IPS DF 6.9 (cell line): ENCODE measurements around the gene ZBTB42.

ENCODE experiments used
- DNase-seq: peaks from one replicate; pipeline ENCODE4 v3.0.0-alpha.2; 2013; ENCODE audit warnings: low read depth, low spot score
- H3K27ac ChIP-seq: one replicate; pipeline ENCODE4 v1.5.1; 2013; ENCODE audit warnings: low read length, control low read depth
- H3K27me3 ChIP-seq: 2 replicates; pipeline ENCODE4 v1.6.1; 2013; ENCODE audit warnings: mild to moderate bottlenecking, low read length; ENCODE audit not compliant: control insufficient read depth, insufficient read depth
- H3K36me3 ChIP-seq: 2 replicates; pipeline ENCODE4 v1.6.1; 2013; ENCODE audit warnings: low read length; ENCODE audit not compliant: control insufficient read depth, insufficient read depth
- H3K4me1 ChIP-seq: 2 replicates; pipeline ENCODE4 v1.6.1; 2013; ENCODE audit warnings: low read length; ENCODE audit not compliant: control insufficient read depth, insufficient read depth
- H3K4me3 ChIP-seq: 2 replicates; pipeline ENCODE4 v1.5.1; 2013; ENCODE audit warnings: mild to moderate bottlenecking, low read length
- H3K9me3 ChIP-seq: 2 replicates; pipeline ENCODE4 v1.6.1; 2013; ENCODE audit warnings: low read length, inconsistent platforms; ENCODE audit not compliant: control insufficient read depth, insufficient read depth
- WGBS: extraction: QIAGEN DNeasy Blood & Tissue Kit; methylation state at CpG from one replicate; pipeline ENCODE4 v1.1.7; 2013; ENCODE audit warnings: mixed read lengths, missing lambda C conversion rate; ENCODE audit not compliant: insufficient read length, insufficient coverage; 5-methylcytosine and 5-hydroxymethylcytosine counted together

The ZBTB42 gene

DNA sequence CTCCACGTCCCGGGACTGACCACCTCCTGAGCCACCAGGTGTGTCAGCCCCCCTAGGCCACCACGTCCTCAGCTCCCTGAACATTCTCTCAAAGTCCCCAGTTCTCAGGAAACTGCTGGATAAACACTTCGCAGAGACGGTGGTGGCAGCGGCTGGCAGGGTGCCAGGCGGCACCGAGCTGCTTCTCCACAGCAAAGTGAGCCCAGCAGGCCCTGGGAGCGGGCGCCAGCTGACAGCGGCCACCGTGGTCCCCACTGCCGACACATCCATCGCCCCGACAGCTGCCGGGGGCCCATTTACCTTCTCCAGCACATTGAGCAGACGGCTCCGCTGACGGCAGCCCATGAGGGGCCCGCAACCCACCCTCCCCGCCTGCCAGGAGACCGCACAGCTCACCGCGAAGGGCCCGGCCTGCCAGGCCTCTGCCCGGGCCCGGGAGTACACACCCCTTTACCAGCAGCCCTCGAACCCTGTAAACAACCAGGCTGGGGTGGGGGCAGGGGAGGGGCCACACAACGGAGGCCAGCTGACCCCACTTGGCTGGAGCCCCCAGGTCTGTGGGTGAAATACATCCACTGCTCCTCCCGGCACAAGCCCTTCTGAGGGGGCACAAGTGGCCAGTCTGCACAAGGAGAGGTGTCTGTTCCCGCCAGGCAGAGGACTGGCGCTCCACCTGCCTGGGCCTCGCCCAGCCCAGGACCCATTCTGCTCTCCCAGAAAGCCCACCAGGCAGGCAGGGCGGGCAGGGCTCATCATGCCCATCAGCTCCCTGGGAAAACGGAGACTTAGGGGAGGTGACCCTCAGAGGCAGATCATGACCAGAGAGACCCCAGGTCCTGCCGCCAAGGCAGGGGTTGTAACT lies 15.8 kb upstream of the ZBTB42 start:
- no CpG with 5 or more reads among the region's 36 CpGs for WGBS
- no peaks in the 10 kb centered on the region for H3K27me3 ChIP-seq
- no peaks in the 10 kb centered on the region for H3K9me3 ChIP-seq
- DNase-seq: no peak
- H3K4me1 ChIP-seq: no peaks in the 10 kb centered on the region
- peaks cover 10% of the 10 kb centered on the region; the same call in 1 of the 2 replicates for H3K36me3 ChIP-seq
- no peak overlapping the region for H3K4me3 ChIP-seq
- H3K27ac ChIP-seq: no peak overlapping the region

DNA sequence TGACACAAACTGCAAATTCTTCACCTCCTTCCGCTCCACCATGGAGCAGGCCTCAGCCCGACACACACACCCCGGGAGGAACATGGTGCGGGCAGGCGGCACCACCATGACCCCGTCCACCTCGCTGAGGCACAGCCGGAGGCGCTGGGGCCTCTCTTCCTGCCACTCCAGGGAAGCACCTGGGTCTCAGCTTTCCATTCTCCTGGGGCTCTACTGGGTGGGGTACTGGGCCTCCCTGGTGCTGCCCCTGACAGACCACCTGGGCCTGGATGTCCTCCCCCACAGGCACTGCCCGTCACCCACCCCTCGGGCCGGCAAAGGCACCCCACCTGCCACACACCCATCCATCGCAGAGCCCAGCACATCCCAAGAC lies 15.2 kb upstream of the ZBTB42 start:
- no peak for DNase-seq
- H3K4me3 ChIP-seq: no peak overlapping the region
- no CpG with 5 or more reads among the region's 13 CpGs for WGBS
- no peaks in the 10 kb centered on the region for H3K9me3 ChIP-seq
- no peaks in the 10 kb centered on the region; the same call in 1 of the 2 replicates for H3K4me1 ChIP-seq
- no peak overlapping the region for H3K27ac ChIP-seq
- no peaks in the 10 kb centered on the region for H3K27me3 ChIP-seq
- H3K36me3 ChIP-seq: peaks cover 16% of the 10 kb centered on the region; the same call in 1 of the 2 replicates

DNA sequence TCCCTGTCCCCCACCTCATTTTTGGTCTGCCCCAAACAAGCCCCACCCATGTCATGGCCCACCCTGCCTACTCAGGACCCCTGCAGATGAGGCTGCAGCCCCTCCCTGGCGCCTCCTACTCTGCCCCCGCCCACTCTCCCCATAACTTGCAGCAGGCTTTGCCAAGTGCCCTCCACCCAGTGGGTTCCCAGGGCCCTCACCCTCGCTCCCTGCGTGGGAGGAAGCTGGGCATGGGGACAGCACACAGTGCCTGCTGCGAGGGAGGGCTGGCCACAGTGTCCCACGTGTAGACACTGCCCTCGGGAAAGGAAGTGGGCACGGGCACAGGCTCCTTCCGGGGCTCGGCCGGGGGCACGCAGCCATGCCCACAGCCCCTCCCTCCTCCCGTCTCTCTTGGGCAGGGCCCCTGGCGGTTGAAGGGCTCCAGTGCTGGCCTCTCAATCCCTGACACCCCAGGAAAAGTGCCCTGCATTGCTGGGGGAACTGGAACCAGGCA lies 14.8 kb upstream of the ZBTB42 start:
- peaks cover 16% of the 10 kb centered on the region; the same call in 1 of the 2 replicates for H3K36me3 ChIP-seq
- no peak for DNase-seq
- no peak overlapping the region for H3K27ac ChIP-seq
- H3K27me3 ChIP-seq: no peaks in the 10 kb centered on the region
- no peak overlapping the region for H3K4me3 ChIP-seq
- H3K4me1 ChIP-seq: no peaks in the 10 kb centered on the region; the same call in 1 of the 2 replicates
- H3K9me3 ChIP-seq: no peaks in the 10 kb centered on the region
- no CpG with 5 or more reads among the region's 14 CpGs for WGBS

DNA sequence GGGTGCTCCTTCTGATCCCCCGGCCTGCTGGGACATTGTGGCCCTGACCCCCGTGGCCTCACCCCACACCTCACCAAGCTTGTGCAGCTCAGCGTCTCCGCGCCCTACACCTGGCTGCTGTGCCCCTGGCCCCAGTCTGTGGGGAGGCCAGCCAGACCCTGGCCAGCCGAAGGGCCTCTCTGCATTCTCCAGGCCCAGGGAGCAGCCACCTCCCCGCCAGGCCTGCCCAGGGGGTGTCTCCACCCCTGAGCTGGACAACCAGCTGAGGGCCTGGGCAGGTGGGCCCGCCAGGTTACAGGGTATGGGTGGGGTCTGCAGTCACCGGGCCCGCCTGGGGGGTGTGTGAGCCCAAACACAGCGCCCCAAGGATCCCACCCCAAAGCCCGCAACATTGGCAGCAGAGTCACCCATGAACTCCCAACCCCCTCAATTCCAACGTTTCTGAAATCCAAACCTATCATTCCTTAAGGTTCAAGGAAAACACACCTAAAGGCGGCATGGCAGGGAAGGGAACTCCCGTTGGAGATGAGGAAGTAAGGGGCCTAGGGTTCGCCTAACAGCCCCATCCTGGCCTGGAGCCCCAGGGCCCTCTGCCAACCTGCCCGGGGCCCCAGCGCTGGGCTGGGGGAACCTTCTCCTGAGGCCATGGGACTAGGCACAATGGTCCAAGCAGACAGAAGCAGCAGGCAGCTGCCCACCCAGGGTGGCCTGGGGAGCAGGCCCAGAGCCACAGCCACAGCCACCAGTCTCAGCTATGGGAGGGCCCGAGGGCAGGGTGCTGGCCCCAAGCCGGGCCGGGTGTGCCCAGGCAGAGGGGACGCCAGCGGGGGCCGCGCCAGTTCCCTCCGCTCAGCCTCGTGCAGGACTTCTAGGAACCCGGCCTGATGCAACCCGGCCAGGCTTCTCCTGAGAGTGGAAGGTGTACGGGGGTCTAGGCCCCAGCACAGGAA lies 13.9 kb upstream of the ZBTB42 start:
- WGBS: no CpG with 5 or more reads among the region's 30 CpGs
- no peaks in the 10 kb centered on the region for H3K27me3 ChIP-seq
- DNase-seq: no peak
- H3K27ac ChIP-seq: no peak overlapping the region
- no peaks in the 10 kb centered on the region for H3K9me3 ChIP-seq
- H3K4me1 ChIP-seq: no peaks in the 10 kb centered on the region; the same call in 1 of the 2 replicates
- no peak overlapping the region for H3K4me3 ChIP-seq
- peaks cover 19% of the 10 kb centered on the region; the same call in 1 of the 2 replicates for H3K36me3 ChIP-seq

DNA sequence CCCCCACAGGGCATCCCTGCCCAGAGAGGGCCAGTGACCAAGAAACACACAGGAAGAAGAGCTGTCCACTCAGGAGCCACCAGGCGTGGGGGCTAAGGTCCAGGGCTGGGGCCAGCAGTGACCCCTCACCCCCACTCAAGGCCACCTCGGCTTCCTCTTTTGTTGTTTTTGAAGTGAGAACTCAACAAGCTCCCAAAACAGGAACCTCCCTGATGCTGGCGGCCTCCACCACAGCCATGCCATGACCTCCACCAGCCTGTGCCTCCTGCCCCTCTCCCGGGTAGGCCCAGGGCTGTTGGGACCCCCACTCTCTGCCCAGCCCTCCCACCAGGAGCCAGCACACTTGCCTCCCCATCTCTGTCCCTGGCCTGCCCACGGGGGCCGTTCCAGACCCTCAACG lies 13.2 kb upstream of the ZBTB42 start:
- Histone ChIP-seq H3K9me3 (no peaks in the 10 kb centered on the region), H3K4me3 (no peak overlapping the region), H3K4me1 (no peaks in the 10 kb centered on the region; the same call in 1 of the 2 replicates), H3K36me3 (peaks cover 19% of the 10 kb centered on the region; the same call in 1 of the 2 replicates), H3K27me3 (no peaks in the 10 kb centered on the region), H3K27ac (no peak overlapping the region)
- no CpG with 5 or more reads among the region's 7 CpGs for WGBS
- no peak for DNase-seq

DNA sequence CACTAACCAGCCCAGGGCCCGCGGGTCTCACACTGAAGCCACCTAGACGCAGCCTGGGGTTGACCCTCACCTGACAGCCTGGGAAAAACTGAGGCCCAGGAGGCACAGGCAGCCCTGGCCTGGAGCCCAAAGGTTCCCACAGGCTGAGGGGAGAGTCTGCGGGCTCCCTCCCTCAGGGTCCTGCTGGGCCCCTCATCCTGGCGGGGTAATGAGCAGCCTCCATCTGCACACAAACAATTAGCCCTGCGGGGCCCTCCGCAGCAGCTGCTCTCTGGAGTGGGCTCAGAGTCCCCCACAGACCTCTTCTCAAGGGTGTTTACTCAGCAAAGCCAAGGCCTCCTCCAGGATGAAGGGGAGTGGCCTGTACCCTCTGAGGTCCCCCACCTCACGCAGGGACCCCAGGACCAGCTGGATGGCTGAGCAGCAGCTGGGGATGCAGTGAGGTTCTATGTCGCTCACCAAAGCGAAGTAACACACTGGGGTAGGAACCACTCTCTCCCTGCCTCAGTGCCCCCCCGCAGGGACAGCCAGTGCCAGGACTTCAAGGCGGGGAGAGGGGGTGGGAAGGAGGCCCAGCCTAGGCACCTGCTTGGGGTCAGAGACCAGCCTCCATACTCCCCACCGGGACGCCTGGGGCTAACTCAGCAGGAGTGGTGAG lies 12.6 kb upstream of the ZBTB42 start:
- Histone ChIP-seq H3K4me3 (no peak overlapping the region), H3K27ac (no peak overlapping the region), H3K27me3 (no peaks in the 10 kb centered on the region), H3K9me3 (no peaks in the 10 kb centered on the region), H3K4me1 (no peaks in the 10 kb centered on the region; the same call in 1 of the 2 replicates), H3K36me3 (peaks cover 19% of the 10 kb centered on the region; the same call in 1 of the 2 replicates)
- no peak for DNase-seq
- WGBS: no CpG with 5 or more reads among the region's 14 CpGs

DNA sequence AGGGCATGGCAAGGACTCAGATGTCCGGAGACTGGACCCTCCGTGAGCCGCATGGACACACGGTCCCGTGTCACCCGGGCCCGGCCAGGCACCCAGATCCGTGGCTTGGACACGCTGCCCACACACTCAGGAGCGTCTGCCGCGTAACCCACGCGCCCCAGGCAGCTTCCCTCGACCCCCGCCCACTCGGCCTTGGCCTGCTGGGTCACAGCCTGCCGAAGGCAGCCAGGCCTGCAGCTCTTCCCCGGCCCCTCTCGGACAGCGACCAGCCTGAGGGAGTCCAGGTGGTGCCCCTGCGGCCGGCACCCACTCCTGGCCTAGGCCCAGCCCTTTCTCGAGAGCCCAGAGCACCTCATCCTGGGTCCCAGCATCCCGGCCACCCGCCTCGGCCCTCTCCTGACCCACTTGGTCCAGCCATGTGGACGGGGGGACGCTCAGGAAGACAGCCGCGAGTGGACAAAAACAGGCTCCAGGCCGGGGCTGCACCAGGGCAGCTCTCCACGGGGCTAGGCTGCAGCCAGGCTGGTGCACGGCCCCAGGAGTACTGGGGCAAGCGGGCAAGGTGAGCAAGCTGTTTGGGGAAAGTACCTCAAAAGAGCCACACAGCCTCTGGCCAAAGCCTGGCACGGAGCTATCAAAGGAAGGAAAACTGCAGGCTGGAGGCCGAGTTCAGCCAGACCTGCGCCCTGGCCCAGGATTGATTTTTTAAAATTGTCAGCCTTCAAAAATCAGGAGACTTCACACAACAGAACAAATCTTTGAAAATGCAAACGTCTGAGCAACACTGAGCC lies 11.8 kb upstream of the ZBTB42 start:
- no peak overlapping the region for H3K4me3 ChIP-seq
- H3K9me3 ChIP-seq: no peaks in the 10 kb centered on the region
- no peak for DNase-seq
- H3K27me3 ChIP-seq: no peaks in the 10 kb centered on the region
- no CpG with 5 or more reads among the region's 39 CpGs for WGBS
- H3K36me3 ChIP-seq: peaks cover 19% of the 10 kb centered on the region; the same call in 1 of the 2 replicates
- peaks cover 6% of the 10 kb centered on the region for H3K4me1 ChIP-seq
- H3K27ac ChIP-seq: no peak overlapping the region

DNA sequence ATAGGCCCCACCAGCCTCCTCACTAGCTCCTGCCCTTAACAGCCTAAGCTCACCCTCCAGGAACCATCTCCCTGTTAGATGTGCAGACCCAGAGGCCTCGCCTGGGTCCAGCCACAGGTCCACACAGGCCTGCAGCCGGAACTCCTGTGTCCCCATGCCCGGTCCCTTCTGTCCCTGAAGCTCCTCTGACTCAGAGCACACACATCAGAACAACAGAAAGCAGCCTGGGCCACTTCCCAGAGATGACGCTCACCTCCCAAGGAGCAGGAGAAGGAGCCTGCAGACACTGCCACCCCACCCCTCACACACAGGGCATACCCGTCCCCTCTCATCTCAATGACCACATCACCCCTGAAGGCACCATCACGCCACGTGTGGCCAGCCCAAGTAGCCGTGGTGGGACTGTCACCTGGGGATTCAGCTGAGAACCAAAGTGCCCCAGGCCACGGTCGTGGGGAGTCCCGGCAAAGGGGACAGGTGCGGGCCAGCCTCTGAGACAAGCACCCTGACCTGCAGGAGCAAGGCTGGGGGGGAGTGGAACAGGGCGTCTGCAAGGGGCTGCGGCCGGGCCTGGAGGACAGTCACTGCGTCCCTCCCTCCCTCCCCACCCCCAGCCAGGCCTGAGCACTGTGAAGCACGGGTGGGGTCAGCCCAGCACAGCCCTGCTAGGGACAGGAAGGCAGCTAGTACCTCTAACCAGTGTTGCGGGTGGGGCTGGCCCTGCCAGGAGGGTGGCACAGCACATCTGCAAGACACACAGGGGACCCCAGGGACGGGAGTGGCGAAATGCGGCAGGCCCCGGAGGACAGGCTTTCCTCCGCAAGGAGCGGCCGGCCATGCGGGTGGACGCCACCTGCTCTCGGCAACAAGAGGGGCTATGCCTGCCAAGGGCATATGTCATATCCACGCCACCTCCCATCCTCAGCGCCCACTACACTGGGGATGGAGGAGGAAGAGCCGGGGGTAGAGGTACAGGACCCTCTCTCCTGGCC lies 10.9 kb upstream of the ZBTB42 start:
- H3K9me3 ChIP-seq: no peaks in the 10 kb centered on the region
- no peak overlapping the region for H3K4me3 ChIP-seq
- H3K4me1 ChIP-seq: peaks cover 6% of the 10 kb centered on the region
- no CpG with 5 or more reads among the region's 31 CpGs for WGBS
- H3K27me3 ChIP-seq: no peaks in the 10 kb centered on the region
- H3K36me3 ChIP-seq: peaks cover 19% of the 10 kb centered on the region; the same call in 1 of the 2 replicates
- no peak overlapping the region for H3K27ac ChIP-seq
- no peak for DNase-seq
